Hematopoietic multipotent progenitor cell treated with erythropoietin and hydrocortisone succinate and interleukin-3 and kit ligand, for 8 days (in vitro differentiated cells): ENCODE measurements around the gene PPARGC1A.

Experiments used
- DNase-seq: peaks from one replicate; pipeline ENCODE4 v3.0.0-alpha.2; 2015

Gene PPARGC1A

DNA sequence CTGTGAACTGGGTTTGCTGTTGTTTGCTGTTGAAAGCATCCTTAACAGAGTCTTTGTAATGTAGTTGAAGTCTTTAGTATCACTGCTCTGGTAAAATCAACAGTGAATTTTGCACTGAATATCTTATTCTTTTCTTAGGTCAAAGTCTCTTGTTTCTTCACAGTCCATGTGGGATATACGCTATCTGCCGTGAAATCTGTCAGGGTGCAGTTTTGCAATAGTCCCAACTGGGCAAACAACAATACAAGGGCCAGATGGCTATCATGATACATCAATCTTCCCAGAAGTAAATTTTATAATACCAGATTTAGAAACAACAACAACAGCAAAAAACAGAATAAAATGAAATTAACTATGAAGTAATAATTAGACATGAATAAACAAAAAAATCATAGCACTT, 123.5 kb downstream of the PPARGC1A start:
- no peak for DNase-seq

DNA sequence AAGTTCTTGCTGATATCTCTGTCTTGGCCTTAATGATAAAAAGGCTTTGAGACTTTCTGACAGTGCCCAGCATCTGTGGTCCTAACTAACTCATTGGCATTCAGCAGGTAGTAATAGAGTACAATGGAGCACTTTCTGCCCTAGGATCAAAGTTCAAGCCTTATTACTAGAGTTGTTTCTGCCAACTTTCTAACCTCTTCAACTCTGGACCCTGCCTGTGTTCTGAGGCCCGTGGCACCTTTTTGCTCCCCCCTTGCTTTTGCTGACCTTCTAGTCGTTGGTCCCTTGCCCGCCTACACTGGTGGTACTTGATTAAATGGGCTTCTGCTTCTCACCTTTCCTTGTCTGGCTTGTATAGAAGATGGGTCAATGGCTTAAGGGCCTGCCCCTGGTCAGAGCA, 126.3 kb downstream of the PPARGC1A start:
- DNase-seq: no peak

DNA sequence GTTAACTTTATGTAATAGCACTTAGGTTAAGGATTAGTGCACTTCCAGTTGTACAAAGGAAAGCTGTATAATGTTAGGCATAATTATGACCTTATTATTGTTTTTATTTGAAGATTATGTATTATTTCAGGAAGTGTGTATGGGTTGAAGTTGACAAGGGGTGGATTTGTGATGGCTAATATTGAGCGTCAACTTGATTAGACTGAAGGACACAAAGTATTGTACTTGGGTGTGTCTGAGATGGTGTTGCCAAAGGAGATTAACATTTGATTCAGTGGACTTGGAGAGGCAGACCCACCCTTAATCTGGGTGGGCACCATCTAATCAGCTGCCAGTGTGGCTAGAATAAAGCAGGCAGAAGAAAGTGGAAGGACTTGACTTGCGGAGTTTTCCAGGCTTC, 127.3 kb downstream of the PPARGC1A start:
- DNase-seq: no peak

DNA sequence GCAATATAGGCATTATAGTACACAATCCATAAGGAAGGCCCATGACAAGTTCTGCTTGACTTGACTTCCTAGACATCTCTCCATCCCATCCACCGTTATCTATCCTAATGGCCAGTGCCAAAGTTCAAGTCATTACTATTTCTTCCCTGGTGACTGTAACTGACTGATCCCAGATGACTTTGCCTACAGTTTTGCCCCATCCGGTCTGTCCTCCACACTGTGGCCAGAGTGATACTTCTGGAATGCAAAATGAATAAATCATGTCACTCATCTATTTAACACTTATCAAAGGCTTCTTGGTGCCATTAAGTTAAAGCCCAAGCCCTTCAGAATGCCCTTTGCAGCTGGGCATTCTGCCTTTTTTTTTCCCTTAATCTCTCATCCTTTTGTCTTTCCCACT, 130.8 kb downstream of the PPARGC1A start:
- DNase-seq: no peak

DNA sequence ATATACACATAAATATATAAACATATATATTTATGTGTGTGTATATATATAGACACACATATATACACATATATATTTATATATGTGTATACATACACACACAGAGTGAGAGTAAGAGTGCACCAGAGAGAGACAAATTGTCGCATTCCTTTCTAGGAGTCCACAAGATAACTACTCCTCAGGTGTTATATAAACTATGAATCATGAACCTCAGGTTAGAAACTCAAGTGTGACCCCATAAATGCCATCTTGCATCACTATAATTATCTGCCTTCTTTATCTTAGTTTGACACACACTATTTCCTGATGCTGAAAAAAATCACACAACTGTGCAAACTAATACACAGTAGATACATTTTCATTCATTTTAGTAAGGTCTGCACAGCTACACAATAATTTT, 135.2 kb downstream of the PPARGC1A start:
- DNase-seq: no peak

DNA sequence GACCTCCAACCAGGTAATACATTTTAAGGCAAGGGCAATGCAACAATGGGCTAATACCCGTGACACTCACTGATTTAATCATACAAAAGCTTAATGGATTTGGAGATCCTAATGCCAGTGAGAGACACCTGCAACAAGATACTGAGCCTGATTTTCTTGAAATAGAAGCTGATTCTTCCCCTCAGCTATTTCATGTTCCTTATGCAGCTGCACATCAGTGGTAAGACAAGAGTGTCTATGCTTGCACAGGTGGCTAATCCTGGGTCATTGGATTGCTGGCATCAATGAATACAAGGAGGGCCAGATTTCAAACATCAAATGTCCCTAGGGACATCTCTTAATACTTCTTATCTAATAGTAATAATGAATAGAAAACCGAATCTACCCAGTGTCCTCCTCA, 139.7 kb downstream of the PPARGC1A start:
- DNase-seq: no peak

DNA sequence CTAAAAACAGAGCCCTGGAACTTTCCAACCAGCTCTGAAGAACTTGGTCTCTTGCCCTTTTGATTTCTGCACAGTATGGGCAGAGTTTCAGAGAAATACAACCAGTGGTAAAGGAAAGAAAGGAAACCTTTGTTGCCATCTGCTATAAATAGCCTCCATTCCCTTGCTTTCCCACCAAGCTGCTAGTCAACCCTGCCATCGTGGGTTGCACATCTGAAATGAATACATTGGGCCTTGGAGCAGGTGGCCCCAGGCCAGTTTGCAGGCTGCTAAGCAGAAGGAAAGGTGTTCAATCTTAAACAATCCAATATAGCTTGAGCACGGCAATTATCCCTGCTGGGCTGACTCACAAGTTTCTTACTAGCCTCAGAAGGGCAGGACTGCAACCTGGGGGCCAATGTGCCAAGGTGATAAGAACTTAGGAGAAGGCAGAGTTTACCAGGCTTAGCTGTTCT, 142.5 kb downstream of the PPARGC1A start:
- no peak for DNase-seq

DNA sequence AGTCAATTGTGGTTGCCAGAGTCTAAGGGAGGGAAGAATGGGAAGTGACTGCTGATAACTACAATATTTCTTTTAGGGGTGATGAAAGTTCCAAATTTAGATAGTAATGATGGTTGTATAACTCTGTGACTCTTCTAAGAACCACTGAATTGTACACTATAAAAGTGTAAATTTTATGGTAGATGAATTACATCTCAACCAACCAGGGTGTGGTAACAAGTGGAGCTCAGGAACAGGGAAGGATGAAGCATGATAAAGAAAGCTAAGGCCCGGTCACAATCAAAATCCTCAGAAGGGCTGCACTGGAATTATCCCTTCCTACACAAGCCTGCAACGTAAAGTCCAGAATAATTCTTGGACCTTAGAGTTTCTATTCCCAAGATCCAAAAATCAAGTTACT, 143.2 kb downstream of the PPARGC1A start:
- DNase-seq: no peak

DNA sequence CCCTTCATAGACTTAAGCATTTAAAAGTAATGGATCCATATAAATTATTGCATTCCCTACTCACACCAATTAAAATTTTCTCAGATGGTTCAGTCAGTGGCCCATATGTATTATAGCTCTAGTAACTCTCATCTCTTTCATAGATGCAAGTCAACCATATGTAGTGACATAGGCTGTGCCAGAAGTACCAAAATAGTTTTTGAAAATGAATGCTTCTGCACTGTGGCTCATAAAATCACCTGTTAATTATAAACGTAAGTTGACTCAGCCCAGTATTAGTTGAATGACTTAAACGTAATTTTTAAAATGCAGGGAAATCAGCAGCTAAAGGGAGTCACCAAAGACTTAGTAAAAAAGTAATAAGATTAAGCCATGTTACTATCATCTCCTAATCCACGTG, 143.8 kb downstream of the PPARGC1A start:
- DNase-seq: no peak

DNA sequence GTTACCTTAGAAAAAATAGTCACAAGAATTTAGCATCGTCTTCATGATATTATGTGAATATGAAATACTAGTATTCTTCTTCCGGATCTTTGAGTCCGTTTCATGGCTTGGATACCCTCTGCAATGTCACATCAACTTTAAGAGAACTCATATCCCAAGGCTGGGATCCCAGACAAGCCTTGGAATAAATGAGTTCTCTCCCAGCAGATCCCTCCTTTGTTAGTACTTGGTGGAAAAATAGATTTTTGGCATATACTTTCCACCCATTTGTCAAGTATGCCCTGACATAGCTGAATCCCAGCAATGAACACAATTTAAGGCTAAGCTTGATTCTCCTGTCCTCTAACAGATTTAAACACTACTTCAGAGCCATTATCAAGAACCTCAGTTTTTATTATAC, 144.5 kb downstream of the PPARGC1A start:
- no peak for DNase-seq
